Effector memory CD8-positive, alpha-beta T cell (primary cell): ENCODE measurements around the gene SDR42E1.

Experiments used
- ATAC-seq: fragments of 150-1000 bp; cut with Tn5 transposase; replicated peaks from 2 replicates; pipeline ENCODE4 v1.10.0; 2021; ENCODE audit warnings: mild to moderate bottlenecking, moderate library complexity
- DNase-seq, 3 experiments: peaks; one replicate each; pipeline ENCODE4 v3.0.0; 2021
- H3K27ac Mint-ChIP-seq, 2 donors: one replicate each; pipeline ENCODE4 v1.8.0; 2022; ENCODE audit warnings: mild to moderate bottlenecking in 2 of 2, mixed read lengths in 2 of 2, moderate library complexity in 2 of 2
- H3K27me3 Mint-ChIP-seq, 2 donors: one replicate each; pipeline ENCODE4 v1.8.0; 2022; ENCODE audit warnings: mixed read lengths in 2 of 2
- H3K36me3 Mint-ChIP-seq: one replicate; pipeline ENCODE4 v1.8.0; 2022; ENCODE audit warnings: mild to moderate bottlenecking, moderate library complexity, mixed read lengths; ENCODE audit not compliant: insufficient read depth
- H3K4me1 Mint-ChIP-seq, 2 donors: one replicate each; pipeline ENCODE4 v1.8.0; 2022; ENCODE audit warnings: low read depth in 2 of 2, mixed read lengths in 2 of 2
- H3K4me3 Mint-ChIP-seq, 2 donors: one replicate each; pipeline ENCODE4 v1.8.0; 2022; ENCODE audit warnings: mild to moderate bottlenecking in 2 of 2, mixed read lengths in 2 of 2, moderate library complexity in 2 of 2
- H3K9me3 Mint-ChIP-seq, 2 donors: one replicate each; pipeline ENCODE4 v1.8.0; 2022; ENCODE audit warnings: mixed read lengths in 2 of 2

The SDR42E1 gene

GRCh38 chr16:82008957-82009592 is 2.2 kb downstream of the SDR42E1 start:
- no peak for ATAC-seq
- H3K9me3 Mint-ChIP-seq: peaks cover 0 to 4% of the 10 kb centered on the region in 2 donors
- H3K27ac Mint-ChIP-seq: no peak overlapping the region
- H3K27me3 Mint-ChIP-seq: peaks cover 21 to 22% of the 10 kb centered on the region in 2 donors
- no peak for DNase-seq
- no peaks in the 10 kb centered on the region for H3K36me3 Mint-ChIP-seq
- no peak overlapping the region for H3K4me3 Mint-ChIP-seq
- H3K4me1 Mint-ChIP-seq: peaks cover 10 to 18% of the 10 kb centered on the region in 2 donors

DNA sequence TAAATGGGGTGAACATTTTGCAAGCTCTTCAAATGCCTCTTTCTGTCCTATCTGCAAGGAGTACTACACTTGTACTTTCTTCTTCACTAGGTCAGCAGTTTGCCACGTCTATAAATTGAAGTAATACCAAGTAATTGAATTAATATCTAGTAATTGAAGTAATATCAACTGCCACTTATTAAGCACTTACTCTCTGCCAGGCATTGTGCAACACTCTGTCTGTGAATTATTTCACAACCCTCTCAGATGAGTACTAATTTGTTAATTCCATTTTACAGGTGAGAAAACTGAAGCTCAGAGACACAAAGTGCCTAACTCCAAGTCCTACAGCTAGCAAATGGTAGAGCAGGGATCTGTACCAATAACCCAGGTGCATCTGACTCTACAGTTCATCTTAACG is 4.1 kb downstream of the SDR42E1 start:
- H3K4me3 Mint-ChIP-seq: no peak overlapping the region
- ATAC-seq: no peak
- peaks cover 0 to 4% of the 10 kb centered on the region in 2 donors for H3K9me3 Mint-ChIP-seq
- H3K36me3 Mint-ChIP-seq: no peaks in the 10 kb centered on the region
- no peak overlapping the region for H3K27ac Mint-ChIP-seq
- peaks cover 4 to 14% of the 10 kb centered on the region in 2 donors for H3K27me3 Mint-ChIP-seq
- no peak for DNase-seq
- H3K4me1 Mint-ChIP-seq: peaks cover 10 to 18% of the 10 kb centered on the region in 2 donors

GRCh38 chr16:82006036-82006435 is 5.2 kb downstream of the SDR42E1 start:
- no peak for ATAC-seq
- Mint-ChIP-seq H3K27me3 (peaks cover 0 to 6% of the 10 kb centered on the region in 2 donors), H3K4me1 (peaks cover 8 to 10% of the 10 kb centered on the region in 2 donors), H3K9me3 (peaks cover 0 to 2% of the 10 kb centered on the region in 2 donors), H3K4me3 (no peak overlapping the region), H3K27ac (peak overlapping the region in 1 of 2 donors; percentile 56), H3K36me3 (no peaks in the 10 kb centered on the region)
- no peak for DNase-seq

DNA sequence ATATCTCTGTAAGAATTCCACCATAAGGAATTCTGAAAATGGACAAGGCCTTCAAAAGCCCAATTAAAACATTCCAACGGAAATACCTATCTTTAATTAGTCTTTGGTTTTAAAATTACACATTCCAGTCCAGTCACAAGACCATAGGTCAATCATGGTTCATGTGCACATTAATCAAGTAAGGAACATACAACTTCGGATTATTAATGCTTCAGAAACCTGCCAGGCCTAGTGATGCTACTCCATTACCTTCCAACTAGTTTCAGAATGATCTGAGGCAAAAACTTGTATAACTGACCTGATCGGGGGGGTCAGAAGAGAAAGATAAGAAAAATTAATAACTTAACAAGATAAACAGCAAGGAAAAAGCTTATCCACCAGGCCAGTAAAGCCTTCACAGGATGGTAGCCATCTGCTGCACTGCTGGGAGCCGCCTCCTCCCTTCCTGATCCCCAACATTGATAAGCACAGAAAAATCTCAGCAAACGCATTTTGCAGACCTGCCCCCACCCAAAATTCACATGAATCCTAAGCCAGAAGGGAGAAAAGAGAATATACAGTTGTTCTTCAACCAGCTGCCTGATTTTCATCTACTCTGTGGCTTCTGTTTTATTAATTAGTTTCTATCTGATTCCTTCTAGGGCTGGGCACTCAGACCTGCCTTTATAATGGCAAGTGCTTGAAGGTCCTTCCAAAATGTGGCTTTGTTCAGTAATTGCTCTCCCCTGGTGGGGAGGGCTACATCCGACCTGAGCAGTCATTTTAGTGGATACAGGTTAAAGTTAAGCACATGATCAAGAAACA is 6.0 kb downstream of the SDR42E1 start:
- Mint-ChIP-seq H3K27ac (no peak overlapping the region), H3K36me3 (peaks cover 4% of the 10 kb centered on the region), H3K9me3 (no peaks in the 10 kb centered on the region), H3K4me3 (no peak overlapping the region), H3K4me1 (peaks cover 2 to 3% of the 10 kb centered on the region in 2 donors), H3K27me3 (no peaks in the 10 kb centered on the region)
- no peak for DNase-seq
- no peak for ATAC-seq

DNA sequence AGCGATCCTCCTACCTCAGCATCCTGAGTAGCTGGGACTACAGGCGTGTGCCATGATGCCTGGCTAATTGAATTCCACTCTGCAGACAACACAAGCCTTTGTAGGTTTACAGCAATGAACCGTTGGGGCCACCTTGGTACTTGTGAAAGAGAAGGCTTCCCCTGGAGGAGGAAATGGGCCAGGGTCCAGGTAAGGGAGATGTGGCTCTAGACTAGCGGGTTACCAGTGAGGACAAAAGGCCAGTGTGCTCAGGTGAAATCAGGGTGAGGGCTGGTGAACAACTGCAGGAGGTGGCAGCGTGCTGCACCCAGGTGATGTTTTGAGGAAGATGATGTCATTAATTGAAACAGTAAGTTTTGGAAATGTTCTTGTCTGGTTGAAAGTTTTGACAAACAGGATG is 6.7 kb downstream of the SDR42E1 start:
- DNase-seq (no peak), ATAC-seq (no peak)
- Mint-ChIP-seq H3K36me3 (peaks cover 4% of the 10 kb centered on the region), H3K9me3 (no peaks in the 10 kb centered on the region), H3K27me3 (no peaks in the 10 kb centered on the region), H3K27ac (no peak overlapping the region), H3K4me3 (no peak overlapping the region), H3K4me1 (peaks cover 2 to 3% of the 10 kb centered on the region in 2 donors)

DNA sequence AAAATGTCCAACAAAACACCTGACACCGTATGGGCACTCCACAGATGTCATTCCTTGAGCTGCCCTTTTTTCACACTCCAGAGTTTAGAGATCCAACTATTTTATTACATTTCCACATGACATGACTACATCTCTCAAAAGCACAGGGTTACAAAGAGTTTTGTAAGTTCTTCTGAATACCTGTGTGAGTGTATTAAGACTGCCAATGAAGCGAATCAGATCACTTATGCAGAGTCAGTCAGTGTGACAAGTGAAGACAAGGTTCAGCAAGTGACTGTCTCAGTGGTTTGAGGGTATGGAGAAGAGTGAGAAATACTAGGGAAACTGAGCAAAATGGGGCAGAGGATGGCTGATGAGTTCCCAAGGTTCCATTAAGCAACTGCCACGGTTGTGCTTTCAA is 8.4 kb downstream of the SDR42E1 start:
- peaks cover 11% of the 10 kb centered on the region for H3K36me3 Mint-ChIP-seq

DNA sequence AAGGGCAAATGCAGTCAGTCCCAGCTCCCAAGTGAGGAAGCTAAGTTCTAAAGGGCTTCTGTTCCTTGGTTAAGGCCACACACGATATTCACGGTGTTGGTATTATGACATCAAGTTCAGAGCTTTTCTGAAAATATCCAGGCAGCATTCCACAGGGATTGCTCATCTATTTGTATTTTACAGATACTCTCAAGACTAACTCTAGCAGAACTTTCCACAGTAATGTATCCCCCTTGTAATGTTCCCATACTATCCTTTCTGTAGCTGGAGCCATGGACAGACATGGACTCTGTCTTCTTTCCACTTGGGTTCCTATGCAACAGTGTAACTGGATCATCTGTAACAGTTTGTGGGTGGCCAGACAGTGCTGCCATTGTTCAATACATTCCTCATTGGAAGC is 13.5 kb downstream of the SDR42E1 start:
- no peak for DNase-seq
- no peak overlapping the region for H3K27ac Mint-ChIP-seq
- H3K27me3 Mint-ChIP-seq: no peaks in the 10 kb centered on the region
- H3K4me3 Mint-ChIP-seq: no peak overlapping the region
- no peak for ATAC-seq
- H3K36me3 Mint-ChIP-seq: peaks cover 11% of the 10 kb centered on the region
- peaks cover 0 to 2% of the 10 kb centered on the region in 2 donors for H3K4me1 Mint-ChIP-seq
- H3K9me3 Mint-ChIP-seq: no peaks in the 10 kb centered on the region

More for the DNA sequence above, 8.4 kb downstream of the SDR42E1 start:
- H3K27ac Mint-ChIP-seq: no peak overlapping the region
- no peaks in the 10 kb centered on the region for H3K9me3 Mint-ChIP-seq
- ATAC-seq: no peak
- H3K4me1 Mint-ChIP-seq: peaks cover 2 to 3% of the 10 kb centered on the region in 2 donors
- H3K27me3 Mint-ChIP-seq: no peaks in the 10 kb centered on the region
- no peak for DNase-seq
- no peak overlapping the region for H3K4me3 Mint-ChIP-seq

DNA sequence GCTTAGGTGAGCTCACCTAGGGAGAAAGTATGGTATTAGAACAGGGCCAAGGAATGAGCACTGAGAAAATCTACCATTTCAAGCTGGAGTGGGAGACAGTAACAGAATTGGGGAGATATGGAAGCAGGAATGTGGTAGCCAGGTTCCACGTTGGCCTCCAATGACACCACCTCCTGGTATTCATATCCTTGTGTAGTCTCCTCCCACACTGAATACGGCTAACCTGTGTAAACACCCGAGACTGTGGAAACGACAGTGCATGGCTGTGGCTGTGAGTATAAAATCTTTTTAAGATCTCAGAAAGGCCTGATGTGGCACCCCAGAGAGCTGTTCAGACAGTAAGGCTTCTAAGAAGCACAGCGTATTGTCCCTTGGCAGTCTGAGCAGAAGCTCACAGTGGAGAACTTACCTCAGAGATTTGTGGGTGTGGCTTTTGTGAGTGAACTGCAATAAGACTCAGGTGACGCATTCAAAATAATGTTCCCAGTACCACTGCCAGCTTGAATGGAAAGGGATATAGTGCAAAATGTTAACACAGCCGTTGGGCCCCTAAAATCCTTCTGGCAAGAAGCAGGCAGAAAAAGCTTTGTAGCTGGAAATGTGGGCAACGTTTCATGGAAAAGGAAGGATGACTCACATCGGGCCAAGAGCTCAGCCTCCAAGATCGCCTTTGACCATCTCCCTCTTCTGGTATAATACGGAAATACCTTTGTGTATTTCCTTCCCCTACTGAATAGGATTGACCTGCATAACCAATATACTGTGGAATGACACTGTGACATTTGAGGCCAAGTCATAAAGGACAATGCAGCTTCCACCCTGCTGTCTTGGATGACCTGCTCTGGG is 14.4 kb downstream of the SDR42E1 start:
- H3K27me3 Mint-ChIP-seq: no peaks in the 10 kb centered on the region
- no peak for DNase-seq
- peaks cover 11% of the 10 kb centered on the region for H3K36me3 Mint-ChIP-seq
- no peak for ATAC-seq
- no peaks in the 10 kb centered on the region for H3K9me3 Mint-ChIP-seq
- no peak overlapping the region for H3K4me3 Mint-ChIP-seq
- H3K4me1 Mint-ChIP-seq: peaks cover 0 to under 1% of the 10 kb centered on the region in 2 donors
- H3K27ac Mint-ChIP-seq: no peak overlapping the region

GRCh38 chr16:81995651-81996050 is 15.6 kb downstream of the SDR42E1 start:
- Mint-ChIP-seq H3K27me3 (no peaks in the 10 kb centered on the region), H3K9me3 (no peaks in the 10 kb centered on the region), H3K27ac (peak overlapping the region in 1 of 2 donors; percentile 27), H3K4me1 (no peaks in the 10 kb centered on the region), H3K4me3 (no peak overlapping the region), H3K36me3 (peaks cover 9% of the 10 kb centered on the region)
- DNase-seq (no peak), ATAC-seq (no peak)

GRCh38 chr16:81994485-81994884 is 16.8 kb downstream of the SDR42E1 start:
- Mint-ChIP-seq H3K27ac (no peak overlapping the region), H3K27me3 (no peaks in the 10 kb centered on the region), H3K4me1 (no peaks in the 10 kb centered on the region), H3K4me3 (no peak overlapping the region), H3K36me3 (peaks cover 5% of the 10 kb centered on the region), H3K9me3 (no peaks in the 10 kb centered on the region)
- no peak for DNase-seq
- no peak for ATAC-seq

- H3K4me3 Mint-ChIP-seq: no peak overlapping the region
- no peaks in the 10 kb centered on the region for H3K9me3 Mint-ChIP-seq
- DNase-seq (no peak), ATAC-seq (no peak)
- H3K27me3 Mint-ChIP-seq: no peaks in the 10 kb centered on the region
- no peaks in the 10 kb centered on the region for H3K36me3 Mint-ChIP-seq
- no peaks in the 10 kb centered on the region for H3K4me1 Mint-ChIP-seq
- no peak overlapping the region for H3K27ac Mint-ChIP-seq
These were observed 18.4 kb downstream of the SDR42E1 start for GRCh38 chr16:81992859-81993258.

GRCh38 chr16:81987706-81988105 is 23.6 kb downstream of the SDR42E1 start:
- Mint-ChIP-seq H3K4me1 (no peaks in the 10 kb centered on the region), H3K4me3 (no peak overlapping the region), H3K27ac (no peak overlapping the region), H3K36me3 (no peaks in the 10 kb centered on the region), H3K9me3 (no peaks in the 10 kb centered on the region), H3K27me3 (peaks cover 21 to 25% of the 10 kb centered on the region in 2 donors)
- ATAC-seq (no peak), DNase-seq (no peak)

GRCh38 chr16:81987121-81987520 is 24.1 kb downstream of the SDR42E1 start:
- DNase-seq: no peak
- no peaks in the 10 kb centered on the region for H3K36me3 Mint-ChIP-seq
- H3K4me3 Mint-ChIP-seq: no peak overlapping the region
- peaks cover 21 to 25% of the 10 kb centered on the region in 2 donors for H3K27me3 Mint-ChIP-seq
- H3K27ac Mint-ChIP-seq: no peak overlapping the region
- no peaks in the 10 kb centered on the region for H3K9me3 Mint-ChIP-seq
- H3K4me1 Mint-ChIP-seq: no peaks in the 10 kb centered on the region
- no peak for ATAC-seq
